K562 (cell line): ENCODE data around the gene LCE7A. TPM values are rescaled to one million over a fixed set of nuclear protein-coding genes. Genes with fewer than 3 reads are reported as not detected.

Experiments
- ATAC-seq: fragments of 200-7000 bp; cut with Tn5 transposase; 3 replicates; pipeline ENCODE4 v1.9.1; 2020; ENCODE audit warnings: moderate library complexity
- BruUV-seq: library from RNA; stranded (reverse); fragments of 400-500 nt; replicated peaks from 2 replicates; lab custom pipeline; 2021; lab: Mats Ljungman, UMichigan
- CTCF ChIA-PET: fragments of 300-600 bp; formaldehyde crosslinking; extraction: SDS; loops from one replicate; lab custom pipeline; 2021; ENCODE audit warnings: low intra/inter-chr PET ratio; lab: Yijun Ruan, JAX
- POLR2A ChIA-PET: fragments of 300-600, 350-650 bp; sonication (Branson Sonifier 250); formaldehyde crosslinking; extraction: SDS; loops from one replicate; lab custom pipeline; 2021; ENCODE audit warnings: antibody characterized with exemption, inconsistent platforms; lab: Yijun Ruan, JAX
- DNase-seq, 4 experiments: peaks; one replicate each; pipeline versions ENCODE4 v3.0.0 to v3.0.0-alpha.2; 2011 to 2018; ENCODE audit warnings: low spot score in 3 of 4, mixed read lengths in 3 of 4; ENCODE audit errors: extremely low read depth in 1 of 4
- FAIRE-seq: peaks from 2 replicates; lab custom pipeline; 2011; peaks lifted over from hg19 to GRCh38; lab: Jason Lieb, UNC
- H2AFZ ChIP-seq: 2 replicates; pipeline ENCODE4 v1.6.0; 2011; ENCODE audit warnings: low read depth, low read length, control low read depth, inconsistent platforms
- H3K27ac ChIP-seq: fragments of 200-600 bp; 3 replicates; pipeline ENCODE4 v1.8.0; 2011; ENCODE audit warnings: low read depth, mild to moderate bottlenecking, control low read depth, inconsistent platforms, low read length, moderate library complexity, mixed read lengths; ENCODE audit errors: extremely low read depth
- H3K27me3 ChIP-seq, 2 experiments: fragments of 300-600 bp in 1 of 2; 2 replicates in 1 of 2; 3 replicates in 1 of 2; pipeline versions ENCODE4 v1.6.0 to v1.8.0; 2011; ENCODE audit warnings: inconsistent platforms in 2 of 2, low read length in 2 of 2, mild to moderate bottlenecking in 1 of 2, mixed read lengths in 1 of 2, moderate library complexity in 1 of 2; ENCODE audit not compliant: control insufficient read depth in 2 of 2, insufficient read depth in 2 of 2
- H3K36me3 ChIP-seq: fragments of 300-600 bp; 3 replicates; pipeline ENCODE4 v1.8.0; 2011; ENCODE audit warnings: mild to moderate bottlenecking, low read length, inconsistent platforms; ENCODE audit not compliant: control insufficient read depth, insufficient read depth
- H3K4me1 ChIP-seq, 2 experiments: fragments of 200-600 bp in 1 of 2; replicated peaks in 1 of 2; 2 replicates in 1 of 2; 3 replicates in 1 of 2; pipeline versions ENCODE4 v1.5.1 to v1.8.0; 2011; ENCODE audit warnings: inconsistent platforms in 2 of 2, low read length in 2 of 2, mild to moderate bottlenecking in 1 of 2, mixed read lengths in 1 of 2, moderate library complexity in 1 of 2; ENCODE audit not compliant: control insufficient read depth in 2 of 2, insufficient read depth in 2 of 2
- H3K4me2 ChIP-seq: 2 replicates; pipeline ENCODE4 v1.6.1; 2011; ENCODE audit warnings: low read length, control low read depth, inconsistent platforms, mixed read lengths; ENCODE audit not compliant: insufficient read depth
- H3K4me3 ChIP-seq: fragments of 200-600 bp; sonication (generic), shearing (Covaris generic); 2 replicates; pipeline ENCODE4 v1.5.1; 2016; ENCODE audit warnings: control low read depth, inconsistent platforms
- H3K79me2 ChIP-seq: fragments of 200-600 bp; 3 replicates; pipeline ENCODE4 v1.8.0; 2011; ENCODE audit warnings: low read length, inconsistent platforms; ENCODE audit not compliant: control insufficient read depth, insufficient read depth
- H3K9ac ChIP-seq, 2 experiments: 2 replicates each; pipeline versions ENCODE4 v1.6.0 to v1.6.1; 2011; ENCODE audit warnings: low read depth in 2 of 2, low read length in 2 of 2, control low read depth in 1 of 2, inconsistent platforms in 1 of 2, mild to moderate bottlenecking in 1 of 2, mixed read lengths in 1 of 2; ENCODE audit not compliant: insufficient read depth in 1 of 2
- H3K9me1 ChIP-seq: one replicate; pipeline ENCODE4 v1.6.0; 2011; ENCODE audit warnings: inconsistent platforms, mild to moderate bottlenecking, low read length, moderate library complexity; ENCODE audit not compliant: control insufficient read depth, insufficient read depth
- H3K9me3 ChIP-seq: replicated peaks from 2 replicates; pipeline ENCODE4 v1.5.1; 2011; ENCODE audit warnings: low read depth, low read length, inconsistent platforms; ENCODE audit not compliant: control insufficient read depth, insufficient read depth
- H4K20me1 ChIP-seq: replicated peaks from 2 replicates; pipeline ENCODE4 v1.6.1; 2011; ENCODE audit warnings: low read length, inconsistent platforms, mixed read lengths; ENCODE audit not compliant: control insufficient read depth, insufficient read depth
- KAT7 ChIP-seq: sonication (generic); formaldehyde crosslinking; IDR thresholded peaks from 2 replicates; pipeline ENCODE4 v1.8.0; 2022; ENCODE audit warnings: missing genetic modification reagents, mild to moderate bottlenecking, borderline replicate concordance
- NCOR1 ChIP-seq: fragments of 450-650 bp; IDR thresholded peaks from 2 replicates; pipeline ENCODE4 v1.6.1; 2016; ENCODE audit warnings: mild to moderate bottlenecking, moderate library complexity
- ZNF217 ChIP-seq: sonication (generic); formaldehyde crosslinking; IDR thresholded peaks from 2 replicates; pipeline ENCODE4 v1.8.0; 2022; ENCODE audit warnings: mild to moderate bottlenecking, missing genetic modification reagents
- WGBS: fragments of 100-300 bp; shearing (Covaris generic); methylation state at CpG from one replicate; pipeline ENCODE4 v1.1.6; 2016; ENCODE audit warnings: low coverage, mixed read lengths; ENCODE audit not compliant: insufficient coverage; ENCODE audit errors: missing lambda C conversion rate; 5-methylcytosine and 5-hydroxymethylcytosine counted together
- in situ Hi-C: fragments of 300-500 bp; cut with MboI; formaldehyde crosslinking; loops from 4 replicates; pipeline ENCODE4 v1.15.0; 2018; ENCODE audit warnings: inconsistent platforms, mixed read lengths
- intact Hi-C: fragments of 100-400 bp; cut with micrococcal nuclease; formaldehyde crosslinking; loops from 2 replicates; pipeline ENCODE4 v1.14.2; 2022
- polyA plus RNA-seq, 8 experiments: library from polyadenylated mRNA; depleted of rRNA in 4 of 8; stranded (reverse) in 5 of 8; unstranded in 3 of 8; fragments of >200 nt; fragmentation: Nextera tagmentation in 2 of 8; fragmentation: Illumina TruSeq in 1 of 8; extraction: Ambion mirVana in 2 of 8; extraction: Trizol in 1 of 8; gene quantifications; 2 replicates each; pipeline versions ENCODE4 v1.2.1 to v1.2.3, GENCODE V29; 2011 to 2014; ENCODE audit warnings: inconsistent platforms in 1 of 8, missing spikeins in 1 of 8
- total RNA-seq, 7 experiments: library from RNA; depleted of rRNA in 6 of 7; stranded (reverse); fragments of >200 nt in 6 of 7; fragmentation: Illumina TruSeq in 2 of 7; extraction: Trizol in 2 of 7; gene quantifications; 2 replicates each; pipeline versions ENCODE4 v1.2.1 to v1.2.3, GENCODE V29; 2011 to 2021; ENCODE audit warnings: low replicate concordance in 1 of 7
- TF ChIP-seq, protein P1 (sequence below), 3 experiments: IDR thresholded peaks in 2 of 3; conservative IDR thresholded peaks in 1 of 3; 2 replicates each; pipeline ENCODE4 v1.5.1; 2011 to 2012; ENCODE audit warnings: low read length in 3 of 3, mild to moderate bottlenecking in 3 of 3, control low read depth in 2 of 3, improper control_type of control experiment in 1 of 3, inconsistent platforms in 1 of 3, low read depth in 1 of 3, mixed read lengths in 1 of 3, moderate library complexity in 1 of 3; ENCODE audit not compliant: insufficient read depth in 2 of 3
- TF ChIP-seq, protein P2 (sequence below): fragments of 450-650 bp; formaldehyde crosslinking; IDR thresholded peaks from 2 replicates; pipeline ENCODE4 v1.4.0; 2020; ENCODE audit warnings: mild to moderate bottlenecking, moderate library complexity

LCE7A gene
- total and polyA plus RNA-seq, 9 of the 15 experiments (the other 6 are each of a cell fraction or from before 2014, with no cell fraction given) = not detected

DNA sequence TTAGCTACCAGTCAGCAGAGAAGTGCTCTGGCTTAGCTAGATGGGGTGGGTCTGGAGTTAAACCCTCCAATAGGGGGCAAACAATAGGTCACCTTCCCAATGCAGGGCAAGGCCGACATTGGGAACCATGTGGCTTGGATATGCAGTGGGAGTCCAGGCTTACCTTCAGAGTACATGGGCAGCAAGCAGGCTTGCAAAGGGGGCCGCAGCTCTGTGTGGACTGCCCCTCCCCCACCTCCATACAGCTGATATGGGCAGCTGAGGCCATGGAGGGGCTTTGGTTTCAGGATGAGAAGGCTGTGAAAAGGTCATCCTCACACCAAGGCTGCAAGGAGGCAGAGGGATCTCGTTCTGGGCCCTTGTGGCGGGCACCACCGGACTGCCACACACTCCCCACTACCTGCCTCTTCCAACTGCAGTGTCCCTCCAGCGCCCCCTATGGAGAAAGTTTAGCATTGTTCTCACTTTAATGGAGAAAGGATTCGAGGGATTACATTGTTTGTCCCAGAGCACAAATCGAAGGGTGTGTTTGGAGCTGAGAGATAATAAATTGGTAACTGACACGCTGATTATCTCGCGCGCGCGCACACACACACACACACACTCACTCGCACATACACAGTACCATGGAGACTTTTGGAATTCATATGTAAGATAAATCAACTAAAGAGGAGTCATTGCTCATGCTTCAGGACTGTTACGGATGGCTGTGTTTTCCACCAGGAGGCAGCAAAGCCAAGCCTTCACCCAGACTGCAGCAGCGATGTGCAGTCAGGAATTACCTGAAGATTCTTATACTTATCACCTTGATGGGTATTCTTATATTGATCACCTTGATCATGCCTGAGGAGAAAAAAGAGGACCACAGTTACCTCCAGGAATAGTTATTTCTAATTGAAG lies 11.3 kb downstream of the LCE7A start (continued):
- TF ChIP-seq, protein P1, sequence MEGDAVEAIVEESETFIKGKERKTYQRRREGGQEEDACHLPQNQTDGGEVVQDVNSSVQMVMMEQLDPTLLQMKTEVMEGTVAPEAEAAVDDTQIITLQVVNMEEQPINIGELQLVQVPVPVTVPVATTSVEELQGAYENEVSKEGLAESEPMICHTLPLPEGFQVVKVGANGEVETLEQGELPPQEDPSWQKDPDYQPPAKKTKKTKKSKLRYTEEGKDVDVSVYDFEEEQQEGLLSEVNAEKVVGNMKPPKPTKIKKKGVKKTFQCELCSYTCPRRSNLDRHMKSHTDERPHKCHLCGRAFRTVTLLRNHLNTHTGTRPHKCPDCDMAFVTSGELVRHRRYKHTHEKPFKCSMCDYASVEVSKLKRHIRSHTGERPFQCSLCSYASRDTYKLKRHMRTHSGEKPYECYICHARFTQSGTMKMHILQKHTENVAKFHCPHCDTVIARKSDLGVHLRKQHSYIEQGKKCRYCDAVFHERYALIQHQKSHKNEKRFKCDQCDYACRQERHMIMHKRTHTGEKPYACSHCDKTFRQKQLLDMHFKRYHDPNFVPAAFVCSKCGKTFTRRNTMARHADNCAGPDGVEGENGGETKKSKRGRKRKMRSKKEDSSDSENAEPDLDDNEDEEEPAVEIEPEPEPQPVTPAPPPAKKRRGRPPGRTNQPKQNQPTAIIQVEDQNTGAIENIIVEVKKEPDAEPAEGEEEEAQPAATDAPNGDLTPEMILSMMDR (IDR thresholded peaks at IDR 0.05 in 2 of 3, conservative IDR thresholded peaks at IDR 0.05 in 1 of 3; ENCODE audit: insufficient read depth in 2 of 3, low read depth in 1 of 3, low read length in 3 of 3) = peak; percentile 44 to 68 (median 66)
- TF ChIP-seq, protein P2, sequence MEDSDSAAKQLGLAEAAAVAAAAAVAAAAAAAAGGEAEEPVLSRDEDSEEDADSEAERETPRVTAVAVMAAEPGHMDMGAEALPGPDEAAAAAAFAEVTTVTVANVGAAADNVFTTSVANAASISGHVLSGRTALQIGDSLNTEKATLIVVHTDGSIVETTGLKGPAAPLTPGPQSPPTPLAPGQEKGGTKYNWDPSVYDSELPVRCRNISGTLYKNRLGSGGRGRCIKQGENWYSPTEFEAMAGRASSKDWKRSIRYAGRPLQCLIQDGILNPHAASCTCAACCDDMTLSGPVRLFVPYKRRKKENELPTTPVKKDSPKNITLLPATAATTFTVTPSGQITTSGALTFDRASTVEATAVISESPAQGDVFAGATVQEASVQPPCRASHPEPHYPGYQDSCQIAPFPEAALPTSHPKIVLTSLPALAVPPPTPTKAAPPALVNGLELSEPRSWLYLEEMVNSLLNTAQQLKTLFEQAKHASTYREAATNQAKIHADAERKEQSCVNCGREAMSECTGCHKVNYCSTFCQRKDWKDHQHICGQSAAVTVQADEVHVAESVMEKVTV = peak; percentile 48; the same call in 1 of the 2 replicates
- no peak for TF ChIP-seq ZNF217 (CRISPR knock-in tag)
- TF ChIP-seq, all 486 proteins: peak for 5

DNA sequence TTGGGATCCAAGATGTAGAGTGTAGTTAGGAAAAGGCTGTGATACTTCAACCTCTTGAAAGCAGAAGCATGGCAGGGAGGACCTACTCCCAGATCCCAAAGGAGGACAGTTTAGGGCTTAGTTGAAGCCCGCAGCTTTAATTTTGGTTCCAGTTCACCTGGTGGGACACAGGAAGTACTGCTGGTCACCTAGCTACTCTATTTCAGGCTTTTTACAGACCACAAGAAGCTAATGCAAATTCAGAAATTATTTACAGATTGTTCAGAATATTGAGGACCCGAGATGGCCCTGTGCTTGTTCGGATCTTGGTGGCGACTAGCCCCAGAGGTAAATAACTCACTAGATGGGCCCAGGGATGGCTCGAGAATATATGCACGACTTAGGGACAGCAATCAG lies 11.9 kb downstream of the LCE7A start:
- in situ Hi-C loops = loop anchor here (10.0 kb wide), 2 partner anchors 323 to 353 kb away; no protein-coding TSS in a partner anchor

More for the DNA sequence above, 11.9 kb downstream of the LCE7A start:
- Histone ChIP-seq H4K20me1 (no peaks in the 10 kb centered on the region), H3K4me3 (no peak overlapping the region), H3K4me1 (no peaks in the 10 kb centered on the region), H2AFZ (no peak overlapping the region), H3K9me3 (no peaks in the 10 kb centered on the region), H3K36me3 (no peaks in the 10 kb centered on the region), H3K79me2 (no peaks in the 10 kb centered on the region), H3K27me3 (no peaks in the 10 kb centered on the region; a peak in 1 of 5 replicates), H3K27ac (no peak overlapping the region), H3K9ac (no peak overlapping the region), H3K4me2 (no peak overlapping the region), H3K9me1 (no peaks in the 10 kb centered on the region)
- BruUV-seq = no TSS peak
- DNase-seq (no peak), FAIRE-seq (no peak), ATAC-seq (no peak)
- CTCF ChIA-PET = interaction anchor here (0.5 to 1.6 kb wide), 4 partner anchors 72 to 367 kb away, joined by 3 to 14 read pairs (median 6); no protein-coding TSS in a partner anchor
- intact Hi-C loops = loop anchor here (2.0 to 10.0 kb wide), 3 partner anchors 161 to 353 kb away; no protein-coding TSS in a partner anchor
- TF ChIP-seq NCOR1 (no peak), KAT7 (CRISPR knock-in tag) (no peak)
- POLR2A ChIA-PET = no interaction called here
- WGBS = under 1% methylated on average over 6 of the region's 6 CpGs
